GM19438 (cell line): ENCODE results near the gene BMERB1.

ENCODE experiments used
- ATAC-seq: cut with Tn5 transposase; IDR thresholded peaks from one replicate; pipeline ENCODE4 v1.9.1; 2021; ENCODE audit warnings: low read depth; ENCODE audit not compliant: unreplicated experiment

BMERB1 gene

GRCh38 chr16:15581127-15581815, 146.9 kb downstream of the BMERB1 start:
- ATAC-seq, result no peak

GRCh38 chr16:15583526-15583925, 149.1 kb downstream of the BMERB1 start:
- ATAC-seq, result no peak

- ATAC-seq, result no peak
These were observed 151.6 kb downstream of the BMERB1 start for GRCh38 chr16:15585956-15586355.

GRCh38 chr16:15586716-15587115, 152.3 kb downstream of the BMERB1 start:
- ATAC-seq, result no peak

- ATAC-seq, result no peak
These were observed 152.9 kb downstream of the BMERB1 start for GRCh38 chr16:15587152-15587825.

GRCh38 chr16:15592324-15592723, 157.9 kb downstream of the BMERB1 start:
- no peak for ATAC-seq

GRCh38 chr16:15593235-15593634, 158.8 kb downstream of the BMERB1 start:
- ATAC-seq, result no peak

GRCh38 chr16:15594711-15595320, 160.4 kb downstream of the BMERB1 start:
- ATAC-seq, result no peak

GRCh38 chr16:15597135-15597534, 162.7 kb downstream of the BMERB1 start:
- no peak for ATAC-seq

GRCh38 chr16:15597822-15598647, 163.6 kb downstream of the BMERB1 start:
- ATAC-seq, result no peak

GRCh38 chr16:15598648-15599190, 164.3 kb downstream of the BMERB1 start:
- ATAC-seq, result no peak

- ATAC-seq, result no peak
These were observed 165.1 kb downstream of the BMERB1 start for GRCh38 chr16:15599303-15600070.

- ATAC-seq, result no peak
These were observed 167.0 kb downstream of the BMERB1 start for GRCh38 chr16:15601212-15601879.

GRCh38 chr16:15602285-15603044, 168.1 kb downstream of the BMERB1 start:
- ATAC-seq, result no peak

- ATAC-seq, result no peak
These were observed 170.4 kb downstream of the BMERB1 start for GRCh38 chr16:15604460-15605440.

- ATAC-seq, result no peak
These were observed 171.6 kb downstream of the BMERB1 start for GRCh38 chr16:15605839-15606517.
